ENCODE results near the gene IL4R. TPM values are rescaled to one million over a fixed set of nuclear protein-coding genes. Genes with fewer than 3 reads are reported as not detected.
"Not testable (repeated sequence)": the region's sequence is repeated elsewhere in the genome, so short reads cannot be mapped to it uniquely, and the experiment has no call there.

Gene IL4R
- total and polyA plus RNA-seq, 3 experiments from 2014 or later = 41.6 to 142 (median 140) TPM

GRCh38 chr16:27406511-27407128 is 92.8 kb downstream of the IL4R start:
- Mint-ChIP-seq H3K36me3 (peaks cover 7 to 61% (median 14%) of the 10 kb centered on the region in 3 donors), H3K9me3 (no peaks in the 10 kb centered on the region), H3K4me1 (peaks cover 81 to 93% (median 91%) of the 10 kb centered on the region in 3 donors), H3K27ac (peak overlapping the region; percentile 91 to 100 (median 98)), H3K27me3 (peaks cover 0 to 13% of the 10 kb centered on the region in 2 donors), H3K4me3 (peak overlapping the region; percentile 94 to 100 (median 99))
- CTCF ChIA-PET = interaction anchor here (0.6 to 5.1 kb wide), 11 partner anchors 27 to 227 kb away, joined by 3 to 23 read pairs (median 4); no protein-coding TSS in a partner anchor
- Histone ChIP-seq H3K4me1 (ENCODE audit: insufficient read depth, low read length) (peaks cover 61% of the 10 kb centered on the region), H3K27ac (ENCODE audit: low read depth, low read length) (peak overlapping the region; percentile 19), H3K36me3 (ENCODE audit: insufficient read depth, low read length) (no peaks in the 10 kb centered on the region), H3K9me3 (ENCODE audit: low read length) (no peaks in the 10 kb centered on the region), H3K27me3 (ENCODE audit: insufficient read depth, low read length, poor library complexity, severe bottlenecking) (no peaks in the 10 kb centered on the region), H3K4me3 (ENCODE audit: low read length) (peak overlapping the region; percentile 37)
- peak in 2 of 5 donors; percentile 28 to 35 for DNase-seq
- POLR2A ChIA-PET = interaction anchor here (1.5 to 4.8 kb wide), 3 partner anchors 15 to 42 kb away, joined by 3 to 33 read pairs (median 12); no protein-coding TSS in a partner anchor

- Histone ChIP-seq H3K27me3 (ENCODE audit: insufficient read depth, low read length, poor library complexity, severe bottlenecking) (no peaks in the 10 kb centered on the region), H3K9me3 (ENCODE audit: low read length) (no peaks in the 10 kb centered on the region), H3K4me1 (ENCODE audit: insufficient read depth, low read length) (peaks cover 63% of the 10 kb centered on the region), H3K36me3 (ENCODE audit: insufficient read depth, low read length) (peaks cover 4% of the 10 kb centered on the region), H3K4me3 (ENCODE audit: low read length) (peak overlapping the region; percentile 37), H3K27ac (ENCODE audit: low read depth, low read length) (peak overlapping the region; percentile 19)
- H3K4me3 Mint-ChIP-seq = peak overlapping the region; percentile 94 to 100 (median 99)
- peaks cover 12 to 65% (median 18%) of the 10 kb centered on the region in 3 donors for H3K36me3 Mint-ChIP-seq
- H3K9me3 Mint-ChIP-seq = peaks cover 0 to 2% (median 0%) of the 10 kb centered on the region in 5 donors
- H3K27ac Mint-ChIP-seq = peak overlapping the region; percentile 91 to 100 (median 98)
- CTCF ChIA-PET = interaction anchor here (0.6 to 5.1 kb wide), 11 partner anchors 28 to 181 kb away, joined by 3 to 23 read pairs (median 4); no protein-coding TSS in a partner anchor
- H3K27me3 Mint-ChIP-seq = peaks cover 0 to 12% of the 10 kb centered on the region in 2 donors
- DNase-seq = peak in 2 of 5 donors; percentile 43 to 55
- POLR2A ChIA-PET = interaction anchor here (4.5 to 4.8 kb wide), 2 partner anchors 40 to 41 kb away, joined by 12 to 33 read pairs; no protein-coding TSS in a partner anchor
- peaks cover 82 to 93% (median 91%) of the 10 kb centered on the region in 3 donors for H3K4me1 Mint-ChIP-seq
These were observed 93.4 kb downstream of the IL4R start for GRCh38 chr16:27407133-27407532.

- Mint-ChIP-seq H3K36me3 (peaks cover 15 to 62% (median 17%) of the 10 kb centered on the region in 3 donors), H3K4me1 (peaks cover 84 to 95% (median 93%) of the 10 kb centered on the region in 3 donors)
- H3K4me3 ChIP-seq (ENCODE audit: low read length) = peak overlapping the region; percentile 6
These were observed 94.3 kb downstream of the IL4R start for GRCh38 chr16:27408012-27408601.

GRCh38 chr16:27408602-27409031 is 94.8 kb downstream of the IL4R start:
- peak in 1 of 5 donors; percentile 15 for DNase-seq
- Histone ChIP-seq H3K27ac (ENCODE audit: low read depth, low read length) (no peak overlapping the region), H3K4me1 (ENCODE audit: insufficient read depth, low read length) (peaks cover 73% of the 10 kb centered on the region), H3K36me3 (ENCODE audit: insufficient read depth, low read length) (peaks cover 4% of the 10 kb centered on the region), H3K4me3 (ENCODE audit: low read length) (peak overlapping the region; percentile 6), H3K9me3 (ENCODE audit: low read length) (no peaks in the 10 kb centered on the region), H3K27me3 (ENCODE audit: insufficient read depth, low read length, poor library complexity, severe bottlenecking) (no peaks in the 10 kb centered on the region)
- H3K36me3 Mint-ChIP-seq = peaks cover 18 to 57% (median 21%) of the 10 kb centered on the region in 3 donors
- H3K27me3 Mint-ChIP-seq = peaks cover 0 to 5% of the 10 kb centered on the region in 2 donors
- peaks cover 84 to 95% (median 93%) of the 10 kb centered on the region in 3 donors for H3K4me1 Mint-ChIP-seq
- POLR2A ChIA-PET = interaction anchor here (4.8 kb wide), 1 partner anchor 40 kb away, joined by 33 read pairs; no protein-coding TSS in a partner anchor
- CTCF ChIA-PET = interaction anchor here (1.6 to 1.7 kb wide), 2 partner anchors 40 to 41 kb away, joined by 4 to 6 read pairs; no protein-coding TSS in a partner anchor
- peak overlapping the region; percentile 91 to 100 (median 96) for H3K27ac Mint-ChIP-seq
- peak overlapping the region; percentile 71 to 100 (median 99) for H3K4me3 Mint-ChIP-seq
- peaks cover 0 to 11% (median 0%) of the 10 kb centered on the region in 5 donors for H3K9me3 Mint-ChIP-seq

More at GRCh38 chr16:27408012-27408601, 94.3 kb downstream of the IL4R start:
- POLR2A ChIA-PET = interaction anchor here (0.9 to 4.8 kb wide), 2 partner anchors 40 to 80 kb away, joined by 6 to 33 read pairs; no protein-coding TSS in a partner anchor
- Histone ChIP-seq H3K9me3 (ENCODE audit: low read length) (no peaks in the 10 kb centered on the region), H3K27me3 (ENCODE audit: insufficient read depth, low read length, poor library complexity, severe bottlenecking) (no peaks in the 10 kb centered on the region), H3K36me3 (ENCODE audit: insufficient read depth, low read length) (peaks cover 4% of the 10 kb centered on the region), H3K27ac (ENCODE audit: low read depth, low read length) (peak overlapping the region; percentile 2), H3K4me1 (ENCODE audit: insufficient read depth, low read length) (peaks cover 70% of the 10 kb centered on the region)
- peak overlapping the region; percentile 71 to 100 (median 99) for H3K4me3 Mint-ChIP-seq
- peak in 3 of 5 donors; percentile 27 to 64 (median 35) for DNase-seq
- H3K9me3 Mint-ChIP-seq = peaks cover 0 to 11% (median 0%) of the 10 kb centered on the region in 5 donors
- peak overlapping the region; percentile 91 to 100 (median 98) for H3K27ac Mint-ChIP-seq
- peaks cover 0 to 7% of the 10 kb centered on the region in 2 donors for H3K27me3 Mint-ChIP-seq
- CTCF ChIA-PET = interaction anchor here (0.9 to 5.1 kb wide), 6 partner anchors 33 to 173 kb away, joined by 3 to 23 read pairs (median 4); no protein-coding TSS in a partner anchor

- ChIA-PET CTCF (interaction anchor here (1.3 kb wide), 1 partner anchor 45 kb away, joined by 3 read pairs; no protein-coding TSS in a partner anchor), POLR2A (interaction anchor here (0.6 to 1.0 kb wide), 2 partner anchors 19 to 180 kb away, joined by 3 to 4 read pairs; no protein-coding TSS in a partner anchor)
- H3K9me3 Mint-ChIP-seq = peaks cover 0 to 11% (median 0%) of the 10 kb centered on the region in 5 donors
- H3K36me3 ChIP-seq (ENCODE audit: insufficient read depth, low read length); H3K27me3 Mint-ChIP-seq; DNase-seq; H3K27ac ChIP-seq (ENCODE audit: low read depth, low read length); H3K27me3 ChIP-seq (ENCODE audit: insufficient read depth, low read length, poor library complexity, severe bottlenecking); H3K9me3 ChIP-seq (ENCODE audit: low read length); H3K4me3 ChIP-seq (ENCODE audit: low read length): not testable (repeated sequence)
- peak overlapping the region in 2 of 7 donors; percentile 48 to 69 for H3K4me3 Mint-ChIP-seq
- H3K27ac Mint-ChIP-seq = peak overlapping the region in 5 of 8 donors; percentile 11 to 71 (median 31)
- peaks cover 66% of the 10 kb centered on the region for H3K4me1 ChIP-seq (ENCODE audit: insufficient read depth, low read length)
- H3K4me1 Mint-ChIP-seq = peaks cover 83 to 94% (median 93%) of the 10 kb centered on the region in 3 donors
- peaks cover 21 to 54% (median 23%) of the 10 kb centered on the region in 3 donors for H3K36me3 Mint-ChIP-seq
These were observed 96.2 kb downstream of the IL4R start for GRCh38 chr16:27409958-27410357.

- H3K9me3 Mint-ChIP-seq = peaks cover 0 to 11% (median 0%) of the 10 kb centered on the region in 5 donors
- DNase-seq = no peak
- Histone ChIP-seq H3K27ac (ENCODE audit: low read depth, low read length) (no peak overlapping the region), H3K4me1 (ENCODE audit: insufficient read depth, low read length) (peaks cover 63% of the 10 kb centered on the region), H3K9me3 (ENCODE audit: low read length) (no peaks in the 10 kb centered on the region), H3K27me3 (ENCODE audit: insufficient read depth, low read length, poor library complexity, severe bottlenecking) (no peaks in the 10 kb centered on the region), H3K4me3 (ENCODE audit: low read length) (no peak overlapping the region), H3K36me3 (ENCODE audit: insufficient read depth, low read length) (peaks cover 4% of the 10 kb centered on the region)
- H3K27me3 Mint-ChIP-seq = no peaks in the 10 kb centered on the region
- H3K27ac Mint-ChIP-seq = peak overlapping the region in 4 of 8 donors; percentile 38 to 76 (median 66)
- CTCF ChIA-PET = interaction anchor here (1.3 kb wide), 1 partner anchor 44 kb away, joined by 3 read pairs; no protein-coding TSS in a partner anchor
- H3K4me1 Mint-ChIP-seq = peaks cover 83 to 100% (median 96%) of the 10 kb centered on the region in 3 donors
- H3K36me3 Mint-ChIP-seq = peaks cover 21 to 60% (median 23%) of the 10 kb centered on the region in 3 donors
- H3K4me3 Mint-ChIP-seq = peak overlapping the region in 4 of 7 donors; percentile 14 to 44 (median 22)
- POLR2A ChIA-PET = interaction anchor here (1.0 kb wide), 1 partner anchor 180 kb away, joined by 4 read pairs; no protein-coding TSS in a partner anchor
These were observed 97.0 kb downstream of the IL4R start for GRCh38 chr16:27410761-27411160.

GRCh38 chr16:27413956-27414355 is 100.2 kb downstream of the IL4R start:
- Mint-ChIP-seq H3K4me1 (peaks cover 63 to 80% (median 80%) of the 10 kb centered on the region in 3 donors), H3K36me3 (peaks cover 25 to 61% (median 28%) of the 10 kb centered on the region in 3 donors), H3K27me3 (no peaks in the 10 kb centered on the region), H3K27ac (peak overlapping the region in 3 of 8 donors; percentile 2 to 46 (median 34)), H3K4me3 (peak overlapping the region in 2 of 7 donors; percentile 19 to 47), H3K9me3 (peaks cover 0 to 11% (median 0%) of the 10 kb centered on the region in 5 donors)
- Histone ChIP-seq H3K4me3 (ENCODE audit: low read length) (no peak overlapping the region), H3K9me3 (ENCODE audit: low read length) (no peaks in the 10 kb centered on the region), H3K27ac (ENCODE audit: low read depth, low read length) (no peak overlapping the region), H3K27me3 (ENCODE audit: insufficient read depth, low read length, poor library complexity, severe bottlenecking) (no peaks in the 10 kb centered on the region), H3K36me3 (ENCODE audit: insufficient read depth, low read length) (peaks cover 9% of the 10 kb centered on the region), H3K4me1 (ENCODE audit: insufficient read depth, low read length) (peaks cover 31% of the 10 kb centered on the region)
- POLR2A ChIA-PET = no interaction called here
- no peak for DNase-seq
- CTCF ChIA-PET = no interaction called here
